HCT116 (cell line): ENCODE measurements around the gene EPHA6. TPM values are rescaled to one million over a fixed set of nuclear protein-coding genes. Genes with fewer than 3 reads are reported as not detected.

ENCODE experiments used
- ATAC-seq: fragments of 200-7000 bp; cut with Tn5 transposase; 2 replicates; pipeline ENCODE4 v1.9.1; 2020; ENCODE audit warnings: mild to moderate bottlenecking, moderate library complexity
- BruUV-seq: library from RNA; stranded (reverse); fragments of 400-500 nt; replicated peaks from 2 replicates; lab custom pipeline; 2021; lab: Mats Ljungman, UMichigan
- CTCF ChIA-PET: fragments of 300-600 bp; sonication (Branson Sonifier 250); formaldehyde crosslinking; loops from one replicate; lab custom pipeline; 2021; ENCODE audit warnings: antibody characterized with exemption; lab: Charles Lee
- POLR2A ChIA-PET: fragments of 300-600, 350-600 bp; sonication (Branson Sonifier 250); formaldehyde crosslinking; loops from one replicate; lab custom pipeline; 2021; ENCODE audit warnings: antibody characterized with exemption; lab: Charles Lee
- RAD21 ChIA-PET, 2 experiments: fragments of 300-600 bp; sonication (Branson Sonifier 250); formaldehyde crosslinking; loops; one replicate each; lab custom pipeline; 2023; ENCODE audit warnings: low total read pairs in 2 of 2; ENCODE audit not compliant: uncharacterized antibody in 2 of 2, unreplicated experiment in 2 of 2, low non-redundant PET in 1 of 2; lab: Charles Lee
- DNase-seq: peaks from one replicate; pipeline ENCODE4 v3.0.0-alpha.2; 2010; ENCODE audit warnings: low read depth, low spot score
- H2AFZ ChIP-seq: fragments of 200-600 bp; shearing (Covaris generic), sonication (generic); 2 replicates; pipeline ENCODE4 v1.6.1; 2017; ENCODE audit warnings: low read depth, mixed run types, mixed read lengths, antibody characterized with exemption, low read length; ENCODE audit not compliant: poor library complexity, severe bottlenecking
- H3K27ac ChIP-seq: 2 replicates; pipeline ENCODE4 v1.5.1; 2012; ENCODE audit warnings: low read depth, low read length
- H3K27me3 ChIP-seq: fragments of 200-600 bp; sonication (generic); 2 replicates; pipeline ENCODE4 v1.6.1; 2016; ENCODE audit warnings: mixed run types, low read length, mixed read lengths; ENCODE audit not compliant: insufficient read depth
- H3K36me3 ChIP-seq, 2 experiments: fragments of 200-500 bp in 1 of 2; fragments of 200-600 bp in 1 of 2; sonication (Bioruptor generic) in 1 of 2; sonication (generic) in 1 of 2; 2 replicates each; pipeline versions ENCODE4 v1.5.1 to v1.6.1; 2014 to 2016; ENCODE audit warnings: low read length in 2 of 2, inconsistent platforms in 1 of 2, mixed read lengths in 1 of 2, mixed run types in 1 of 2; ENCODE audit not compliant: insufficient read depth in 2 of 2, control insufficient read depth in 1 of 2
- H3K4me1 ChIP-seq, 2 experiments: fragments of 200-600 bp in 1 of 2; sonication (generic) in 1 of 2; 2 replicates each; pipeline versions ENCODE4 v1.5.1 to v1.6.1; 2012 to 2017; ENCODE audit warnings: low read length in 2 of 2, inconsistent platforms in 1 of 2, mild to moderate bottlenecking in 1 of 2, mixed read lengths in 1 of 2, mixed run types in 1 of 2, moderate library complexity in 1 of 2; ENCODE audit not compliant: insufficient read depth in 2 of 2, control insufficient read depth in 1 of 2
- H3K4me2 ChIP-seq: fragments of 200-600 bp; sonication (generic); 2 replicates; pipeline ENCODE4 v1.6.1; 2017; ENCODE audit warnings: mixed run types, low read length, mixed read lengths
- H3K4me3 ChIP-seq, 2 experiments: fragments of 200-600 bp in 1 of 2; sonication (generic) in 1 of 2; replicated peaks in 1 of 2; 2 replicates each; pipeline ENCODE4 v1.5.1; 2011 to 2016; ENCODE audit warnings: low read length in 2 of 2, control low read depth in 1 of 2, low read depth in 1 of 2, mild to moderate bottlenecking in 1 of 2, mixed read lengths in 1 of 2, mixed run types in 1 of 2
- H3K79me2 ChIP-seq: fragments of 200-600 bp; sonication (generic); 2 replicates; pipeline ENCODE4 v1.6.1; 2017; ENCODE audit warnings: mild to moderate bottlenecking, mixed run types, low read length, moderate library complexity, mixed read lengths; ENCODE audit not compliant: insufficient read depth
- H3K9ac ChIP-seq: fragments of 200-600 bp; sonication (generic); 2 replicates; pipeline ENCODE4 v1.6.1; 2016; ENCODE audit warnings: low read length, mixed read lengths
- H3K9me2 ChIP-seq: fragments of 200-600 bp; sonication (generic), shearing (Covaris generic); 2 replicates; pipeline ENCODE4 v1.6.1; 2017; ENCODE audit warnings: mixed run types, mild to moderate bottlenecking, moderate library complexity; ENCODE audit not compliant: insufficient read depth
- H3K9me3 ChIP-seq, 2 experiments: fragments of 200-500 bp in 1 of 2; fragments of 200-600 bp in 1 of 2; sonication (Bioruptor generic) in 1 of 2; sonication (generic) in 1 of 2; 2 replicates each; pipeline ENCODE4 v1.6.1; 2014 to 2017; ENCODE audit warnings: low read length in 2 of 2, mixed read lengths in 2 of 2, inconsistent platforms in 1 of 2, low read depth in 1 of 2, mild to moderate bottlenecking in 1 of 2, mixed run types in 1 of 2, moderate library complexity in 1 of 2; ENCODE audit not compliant: control insufficient read depth in 1 of 2, insufficient read depth in 1 of 2
- H4K20me1 ChIP-seq: fragments of 200-600 bp; sonication (generic), shearing (Covaris generic); 2 replicates; pipeline ENCODE4 v1.6.1; 2017; ENCODE audit warnings: mixed run types, mild to moderate bottlenecking, moderate library complexity; ENCODE audit not compliant: insufficient read depth
- CBX3 ChIP-seq: IDR thresholded peaks from 2 replicates; pipeline ENCODE4 v1.6.1; 2012; ENCODE audit warnings: low read depth
- CTCF ChIP-seq, 3 experiments: fragments of 200-600 bp in 1 of 3; sonication (generic) in 1 of 3; IDR thresholded peaks in 2 of 3; conservative IDR thresholded peaks in 1 of 3; 2 replicates each; pipeline ENCODE4 v1.5.1; 2012 to 2017; ENCODE audit warnings: low read depth in 2 of 3, low read length in 2 of 3, antibody characterized with exemption in 1 of 3, borderline replicate concordance in 1 of 3, control low read depth in 1 of 3, mild to moderate bottlenecking in 1 of 3, mixed read lengths in 1 of 3, mixed run types in 1 of 3, moderate library complexity in 1 of 3; ENCODE audit not compliant: insufficient read depth in 1 of 3
- EGR1 ChIP-seq: IDR thresholded peaks from 2 replicates; pipeline ENCODE4 v1.6.1; 2012; ENCODE audit warnings: low read depth
- ELF1 ChIP-seq: IDR thresholded peaks from 2 replicates; pipeline ENCODE4 v1.6.1; 2012; ENCODE audit warnings: low read depth, borderline replicate concordance
- EZH2 ChIP-seq: fragments of 200-600 bp; sonication (generic); IDR thresholded peaks from 2 replicates; pipeline ENCODE4 v1.6.1; 2017; ENCODE audit warnings: antibody characterized with exemption, mixed run types
- EZH2phosphoT487 ChIP-seq: fragments of 200-600 bp; IDR thresholded peaks from 2 replicates; pipeline ENCODE4 v1.6.1; 2018; ENCODE audit warnings: antibody characterized with exemption, borderline replicate concordance
- JUND ChIP-seq: IDR thresholded peaks from 2 replicates; pipeline ENCODE4 v1.6.1; 2012
- RAD21 ChIP-seq: IDR thresholded peaks from 2 replicates; pipeline ENCODE4 v1.6.1; 2012; ENCODE audit warnings: low read depth, mild to moderate bottlenecking
- SIN3A ChIP-seq: IDR thresholded peaks from 2 replicates; pipeline ENCODE4 v1.6.1; 2012; ENCODE audit warnings: low read depth
- SP1 ChIP-seq: IDR thresholded peaks from 2 replicates; pipeline ENCODE4 v1.6.1; 2012; ENCODE audit warnings: low read depth
- TCF7L2 ChIP-seq: IDR thresholded peaks from 2 replicates; pipeline ENCODE4 v1.7.0; 2011; ENCODE audit warnings: borderline replicate concordance, inconsistent platforms; ENCODE audit not compliant: insufficient read depth, insufficient read length; ENCODE audit errors: extremely low read depth
- YY1 ChIP-seq: IDR thresholded peaks from 2 replicates; pipeline ENCODE4 v1.6.1; 2011; ENCODE audit warnings: low read length, low read depth, moderate library complexity, mild to moderate bottlenecking; ENCODE audit not compliant: insufficient replicate concordance; ENCODE audit errors: extremely low read depth
- ZFX ChIP-seq: fragments of 450-650 bp; IDR thresholded peaks from 2 replicates; pipeline ENCODE4 v1.6.1; 2017
- ZNF274 ChIP-seq: fragments of 200-500 bp; sonication (Bioruptor generic); IDR thresholded peaks from 2 replicates; pipeline ENCODE4 v1.6.1; 2014; ENCODE audit warnings: mild to moderate bottlenecking, low read depth, low read length, inconsistent platforms
- intact Hi-C: fragments of 100-400 bp; cut with micrococcal nuclease; formaldehyde crosslinking; loops from 2 replicates; pipeline ENCODE4 v1.10.0; 2022
- total RNA-seq: library from RNA; stranded (reverse); gene quantifications from one replicate; pipeline ENCODE4 v1.2.1, GENCODE V29; 2021; ENCODE audit not compliant: unreplicated experiment
- TF ChIP-seq, protein P1 (sequence below): IDR thresholded peaks from 2 replicates; pipeline ENCODE4 v1.6.1; 2011; ENCODE audit warnings: mild to moderate bottlenecking, low read length, moderate library complexity; ENCODE audit not compliant: insufficient replicate concordance; ENCODE audit errors: extremely low read depth

Gene EPHA6
- total RNA-seq, 1 experiment from 2014 or later = not detected

GRCh38 chr3:97010881-97011657 is 196.7 kb downstream of the EPHA6 start:
- ATAC-seq (no peak), DNase-seq (no peak)
- Histone ChIP-seq H3K4me3 (no peak overlapping the region), H3K79me2 (no peaks in the 10 kb centered on the region), H3K27ac (no peak overlapping the region), H3K27me3 (no peaks in the 10 kb centered on the region), H4K20me1 (no peaks in the 10 kb centered on the region), H3K36me3 (no peaks in the 10 kb centered on the region), H3K4me2 (no peak overlapping the region), H2AFZ (no peak overlapping the region), H3K9ac (no peak overlapping the region), H3K9me3 (peaks cover 3 to 8% of the 10 kb centered on the region in 2 experiments; a peak in 3 of 4 replicates), H3K4me1 (no peaks in the 10 kb centered on the region), H3K9me2 (no peaks in the 10 kb centered on the region)
- intact Hi-C loops = no loop called here
- ChIA-PET CTCF (no interaction called here), RAD21 (no interaction called here), POLR2A (no interaction called here)
- TF ChIP-seq YY1 (no peak), RAD21 (no peak), EGR1 (no peak), ZFX (no peak), CBX3 (no peak), SP1 (no peak), JUND (no peak), ELF1 (no peak), TCF7L2 (no peak), ZNF274 (no peak), EZH2phosphoT487 (no peak), EZH2 (no peak), SIN3A (no peak), CTCF (IDR thresholded peaks at IDR 0.05 in 2 of 3, conservative IDR thresholded peaks at IDR 0.05 in 1 of 3; ENCODE audit: borderline replicate concordance in 1 of 3, insufficient read depth in 1 of 3, low read depth in 2 of 3, low read length in 2 of 3) (no peak)
- TF ChIP-seq, protein P1, sequence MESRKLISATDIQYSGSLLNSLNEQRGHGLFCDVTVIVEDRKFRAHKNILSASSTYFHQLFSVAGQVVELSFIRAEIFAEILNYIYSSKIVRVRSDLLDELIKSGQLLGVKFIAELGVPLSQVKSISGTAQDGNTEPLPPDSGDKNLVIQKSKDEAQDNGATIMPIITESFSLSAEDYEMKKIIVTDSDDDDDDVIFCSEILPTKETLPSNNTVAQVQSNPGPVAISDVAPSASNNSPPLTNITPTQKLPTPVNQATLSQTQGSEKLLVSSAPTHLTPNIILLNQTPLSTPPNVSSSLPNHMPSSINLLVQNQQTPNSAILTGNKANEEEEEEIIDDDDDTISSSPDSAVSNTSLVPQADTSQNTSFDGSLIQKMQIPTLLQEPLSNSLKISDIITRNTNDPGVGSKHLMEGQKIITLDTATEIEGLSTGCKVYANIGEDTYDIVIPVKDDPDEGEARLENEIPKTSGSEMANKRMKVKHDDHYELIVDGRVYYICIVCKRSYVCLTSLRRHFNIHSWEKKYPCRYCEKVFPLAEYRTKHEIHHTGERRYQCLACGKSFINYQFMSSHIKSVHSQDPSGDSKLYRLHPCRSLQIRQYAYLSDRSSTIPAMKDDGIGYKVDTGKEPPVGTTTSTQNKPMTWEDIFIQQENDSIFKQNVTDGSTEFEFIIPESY = no peak
- BruUV-seq = no TSS peak
